GM19463 (cell line): ENCODE data around the gene PRR20G.
"Not testable (repeated sequence)": the region's sequence is repeated elsewhere in the genome, so short reads cannot be mapped to it uniquely, and the experiment has no call there.

Source experiments
- ATAC-seq: cut with Tn5 transposase; IDR thresholded peaks from one replicate; pipeline ENCODE4 v1.9.1; 2021; ENCODE audit warnings: mild to moderate bottlenecking, moderate library complexity; ENCODE audit not compliant: unreplicated experiment

Gene PRR20G

GRCh38 chr3:127304121-127304744 is 16.4 kb upstream of the PRR20G start:
- no peak for ATAC-seq

- no peak for ATAC-seq
These were observed 11.4 kb upstream of the PRR20G start for GRCh38 chr3:127299276-127299675.

GRCh38 chr3:127296959-127297358 is 9.1 kb upstream of the PRR20G start:
- ATAC-seq: no peak

GRCh38 chr3:127296166-127296565 is 8.3 kb upstream of the PRR20G start:
- no peak for ATAC-seq

- not testable (repeated sequence) for ATAC-seq
These were observed 5.8 kb upstream of the PRR20G start for GRCh38 chr3:127293650-127294049.

- no peak for ATAC-seq
These were observed 3.8 kb upstream of the PRR20G start for GRCh38 chr3:127291611-127292010.

- no peak for ATAC-seq
These were observed 3.3 kb upstream of the PRR20G start for GRCh38 chr3:127291114-127291513.

GRCh38 chr3:127289706-127290575 is 2.1 kb upstream of the PRR20G start:
- no peak for ATAC-seq

- ATAC-seq: no peak
These were observed 1.3 kb upstream of the PRR20G start for GRCh38 chr3:127288921-127289705.

- ATAC-seq: no peak
These were observed 497 bp upstream of the PRR20G start for GRCh38 chr3:127288343-127288742.

GRCh38 chr3:127286571-127287140 is 1.2 kb downstream of the PRR20G start:
- no peak for ATAC-seq

- no peak for ATAC-seq
These were observed 3.6 kb downstream of the PRR20G start for GRCh38 chr3:127284258-127284657.

- ATAC-seq: no peak
These were observed 10.3 kb downstream of the PRR20G start for GRCh38 chr3:127277561-127277960.

- no peak for ATAC-seq
These were observed 10.9 kb downstream of the PRR20G start for GRCh38 chr3:127276995-127277394.

GRCh38 chr3:127276396-127276795 is 11.4 kb downstream of the PRR20G start:
- ATAC-seq: no peak

GRCh38 chr3:127275287-127275781 is 12.5 kb downstream of the PRR20G start:
- no peak for ATAC-seq

GRCh38 chr3:127274200-127274760 is 13.6 kb downstream of the PRR20G start:
- ATAC-seq: no peak

- ATAC-seq: no peak
These were observed 14.6 kb downstream of the PRR20G start for GRCh38 chr3:127273206-127273605.

- ATAC-seq: no peak
These were observed 21.7 kb downstream of the PRR20G start for GRCh38 chr3:127266186-127266585.

GRCh38 chr3:127265581-127265981 is 22.3 kb downstream of the PRR20G start:
- ATAC-seq: no peak
